GM12891 (cell line): Measurements from ENCODE around the gene IQGAP2.

Source experiments
- POLR2A ChIP-seq: IDR thresholded peaks from 2 replicates; pipeline ENCODE4 v1.6.1; 2011; ENCODE audit warnings: low read depth, low read length, control low read depth
- POLR2AphosphoS5 ChIP-seq: IDR thresholded peaks from 2 replicates; pipeline ENCODE4 v1.6.1; 2011; ENCODE audit warnings: low read depth, low read length, control low read depth

DNA sequence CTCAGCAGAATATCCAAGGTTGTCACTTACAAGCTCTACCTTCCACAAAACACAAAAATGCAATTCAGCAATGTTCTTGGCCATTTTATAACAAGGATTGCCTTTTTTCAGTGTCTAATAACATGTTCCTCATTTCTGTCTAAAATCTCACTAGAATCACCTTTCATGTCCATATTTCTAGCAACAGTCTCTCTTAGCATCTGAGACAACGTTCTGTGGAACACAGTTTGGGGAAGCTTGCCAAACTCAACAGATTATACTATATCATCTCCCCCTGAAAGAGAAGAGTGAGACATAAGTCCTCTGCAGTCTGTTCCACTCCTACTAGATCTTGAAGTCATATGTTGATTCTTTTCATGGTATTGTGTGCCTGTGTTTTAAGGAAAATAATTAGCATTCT is 149.5 kb downstream of the IQGAP2 start:
- no peak for TF ChIP-seq POLR2A
- TF ChIP-seq POLR2AphosphoS5 = no peak
